GM12878 (cell line): ENCODE measurements around the gene TMEM250. TPM values are rescaled to one million over a fixed set of nuclear protein-coding genes. Genes with fewer than 3 reads are reported as not detected.

Source experiments
- ATAC-seq: fragments of 200-7000 bp; cut with Tn5 transposase; 3 replicates; pipeline ENCODE4 v1.9.1; 2020; ENCODE audit warnings: mild to moderate bottlenecking, moderate library complexity
- BruUV-seq: library from RNA; stranded (reverse); fragments of 400-500 nt; replicated peaks from 2 replicates; lab custom pipeline; 2021; lab: Mats Ljungman, UMichigan
- CTCF ChIA-PET: fragments of 300-600 bp; sonication (Branson Sonifier 250); formaldehyde crosslinking; extraction: SDS; loops from one replicate; lab custom pipeline; 2021; ENCODE audit warnings: inconsistent platforms; lab: Yijun Ruan, JAX
- POLR2A ChIA-PET: fragments of 350-600 bp; formaldehyde crosslinking; extraction: SDS; loops from one replicate; lab custom pipeline; 2021; ENCODE audit warnings: inconsistent platforms; lab: Charles Lee
- RAD21 ChIA-PET: fragments of 300-600 bp; sonication (Branson Sonifier 250); formaldehyde crosslinking; loops from one replicate; lab custom pipeline; 2023; ENCODE audit warnings: antibody characterized with exemption; ENCODE audit not compliant: unreplicated experiment; lab: Charles Lee
- SMC1A ChIA-PET: fragments of 300-600 bp; sonication (Branson Sonifier 250); formaldehyde crosslinking; loops from one replicate; lab custom pipeline; 2023; ENCODE audit not compliant: unreplicated experiment, uncharacterized antibody; lab: Charles Lee
- DNase-seq: peaks from one replicate; pipeline ENCODE4 v3.0.0-alpha.2; 2011; ENCODE audit warnings: low read depth, low spot score
- FAIRE-seq: peaks from 3 replicates; lab custom pipeline; 2011; peaks lifted over from hg19 to GRCh38; lab: Jason Lieb, UNC
- H2AFZ ChIP-seq: 2 replicates; pipeline ENCODE4 v1.6.0; 2011; ENCODE audit warnings: low read depth, low read length, control low read depth; ENCODE audit not compliant: control insufficient read depth
- H3K27ac ChIP-seq: 2 replicates; pipeline ENCODE4 v1.5.1; 2011; ENCODE audit warnings: control low read depth; ENCODE audit not compliant: control insufficient read depth, insufficient read depth
- H3K27me3 ChIP-seq, 2 experiments: replicated peaks in 1 of 2; 2 replicates each; pipeline versions ENCODE4 v1.6.0 to v1.6.1; 2011; ENCODE audit warnings: low read length in 1 of 2; ENCODE audit not compliant: control insufficient read depth in 2 of 2, insufficient read depth in 2 of 2
- H3K36me3 ChIP-seq, 2 experiments: 2 replicates each; pipeline ENCODE4 v1.5.1; 2011; ENCODE audit warnings: low read length in 1 of 2; ENCODE audit not compliant: control insufficient read depth in 2 of 2, insufficient read depth in 2 of 2
- H3K4me1 ChIP-seq: 2 replicates; pipeline ENCODE4 v1.6.1; 2011; ENCODE audit warnings: mild to moderate bottlenecking, low read length, moderate library complexity, mixed read lengths; ENCODE audit not compliant: control insufficient read depth, insufficient read depth
- H3K4me2 ChIP-seq: 2 replicates; pipeline ENCODE4 v1.6.0; 2011; ENCODE audit warnings: control low read depth; ENCODE audit not compliant: control insufficient read depth, insufficient read depth
- H3K4me3 ChIP-seq: fragments of 200-600 bp; sonication (generic); 2 replicates; pipeline ENCODE4 v1.5.1; 2016
- H3K79me2 ChIP-seq: 2 replicates; pipeline ENCODE4 v1.6.0; 2011; ENCODE audit warnings: low read length; ENCODE audit not compliant: control insufficient read depth, insufficient read depth
- H3K9ac ChIP-seq: 2 replicates; pipeline ENCODE4 v1.8.0; 2011; ENCODE audit warnings: low read length, control low read depth, mixed read lengths; ENCODE audit not compliant: control insufficient read depth, insufficient read depth
- H3K9me3 ChIP-seq: replicated peaks from 3 replicates; pipeline ENCODE4 v1.5.1; 2011; ENCODE audit warnings: mild to moderate bottlenecking, low read length; ENCODE audit not compliant: control insufficient read depth, insufficient read depth
- H4K20me1 ChIP-seq: 2 replicates; pipeline ENCODE4 v1.6.0; 2011; ENCODE audit not compliant: control insufficient read depth, insufficient read depth
- EZH2 ChIP-seq: IDR thresholded peaks from 2 replicates; pipeline ENCODE4 v1.6.1; 2012; ENCODE audit warnings: low read depth, mild to moderate bottlenecking, control low read depth, inconsistent platforms, low read length, borderline replicate concordance; ENCODE audit not compliant: control insufficient read depth
- KLF5 ChIP-seq: fragments of 450-650 bp; IDR thresholded peaks from 2 replicates; pipeline ENCODE4 v1.6.1; 2014; ENCODE audit warnings: mild to moderate bottlenecking; ENCODE audit not compliant: partially characterized antibody
- NFYB ChIP-seq: IDR thresholded peaks from 2 replicates; pipeline ENCODE4 v1.6.1; 2011; ENCODE audit warnings: low read depth, mild to moderate bottlenecking, low read length, improper control_type of control experiment, moderate library complexity; ENCODE audit not compliant: insufficient read depth
- NR2C2 ChIP-seq: IDR thresholded peaks from 2 replicates; pipeline ENCODE4 v1.6.1; 2011; ENCODE audit warnings: borderline replicate concordance, low read depth; ENCODE audit not compliant: control insufficient read depth, insufficient read length
- POLR2AphosphoS2 ChIP-seq: IDR thresholded peaks from 2 replicates; pipeline ENCODE4 v1.6.1; 2011; ENCODE audit warnings: low read depth, mild to moderate bottlenecking, low read length, improper control_type of control experiment, moderate library complexity
- RAD51 ChIP-seq: fragments of 450-650 bp; IDR thresholded peaks from 2 replicates; pipeline ENCODE4 v1.6.1; 2016; ENCODE audit warnings: moderate library complexity, mild to moderate bottlenecking, inconsistent platforms
- RFX5 ChIP-seq: IDR thresholded peaks from 2 replicates; pipeline ENCODE4 v1.6.1; 2011; ENCODE audit warnings: low read depth, low read length, improper control_type of control experiment
- SMARCA5 ChIP-seq: fragments of 450-650 bp; IDR thresholded peaks from 2 replicates; pipeline ENCODE4 v1.6.1; 2017; ENCODE audit warnings: mild to moderate bottlenecking
- STAT3 ChIP-seq: IDR thresholded peaks from 2 replicates; pipeline ENCODE4 v1.6.1; 2011; ENCODE audit warnings: low read depth, low read length, improper control_type of control experiment
- ZSCAN29 ChIP-seq: fragments of 450-650 bp; IDR thresholded peaks from 2 replicates; pipeline ENCODE4 v1.6.1; 2017; ENCODE audit warnings: mild to moderate bottlenecking, moderate library complexity
- WGBS: methylation state at CpG from one replicate; pipeline ENCODE4 v1.1.6; 2016; ENCODE audit warnings: low lambda C conversion rate; ENCODE audit not compliant: insufficient replicate concordance, insufficient coverage; ENCODE audit errors: missing lambda C conversion rate; 5-methylcytosine and 5-hydroxymethylcytosine counted together
- in situ Hi-C: fragments of 300-500 bp; cut with MboI; formaldehyde crosslinking; loops from 9 replicates; pipeline ENCODE4 v1.14.3; 2018; ENCODE audit warnings: mixed read lengths
- intact Hi-C: fragments of 100-400 bp; cut with micrococcal nuclease; formaldehyde crosslinking; loops from one replicate; pipeline ENCODE4 v1.14.2; 2022; ENCODE audit not compliant: unreplicated experiment
- polyA plus RNA-seq, 11 experiments: library from polyadenylated mRNA; depleted of rRNA in 4 of 11; unstranded in 6 of 11; stranded (reverse) in 5 of 11; fragments of >200 nt; fragmentation: Nextera tagmentation in 4 of 11; fragmentation: Illumina TruSeq in 1 of 11; extraction: Ambion mirVana in 4 of 11; extraction: Trizol in 1 of 11; gene quantifications; 1 replicate in 1 of 11; 2 replicates in 10 of 11; pipeline versions ENCODE4 v1.2.1 to v1.2.3, GENCODE V29; 2011 to 2016; ENCODE audit warnings: inconsistent platforms in 2 of 11, missing spikeins in 2 of 11, low read depth in 1 of 11
- total RNA-seq, 4 experiments: library from RNA; depleted of rRNA in 3 of 4; stranded (reverse); fragments of >200 nt in 3 of 4; fragmentation: Illumina TruSeq in 1 of 4; extraction: Trizol in 1 of 4; gene quantifications; 2 replicates each; pipeline versions ENCODE4 v1.2.1 to v1.2.3, GENCODE V29; 2013 to 2021

TMEM250 gene
- total and polyA plus RNA-seq, 10 of the 15 experiments (the other 5 are each of a cell fraction or from before 2014, with no cell fraction given): 0.39 to 39.9 (median 8.5) TPM

- Histone ChIP-seq H3K27ac (no peak overlapping the region), H3K9ac (no peak overlapping the region), H3K9me3 (no peaks in the 10 kb centered on the region), H3K4me1 (peaks cover 33% of the 10 kb centered on the region), H3K36me3 (peaks cover 0 to 3% of the 10 kb centered on the region in 2 experiments; a peak in 2 of 4 replicates), H3K79me2 (peaks cover 23% of the 10 kb centered on the region), H3K4me2 (no peak overlapping the region), H2AFZ (no peak overlapping the region), H3K27me3 (no peaks in the 10 kb centered on the region), H3K4me3 (no peak overlapping the region), H4K20me1 (no peaks in the 10 kb centered on the region)
- no TSS peak for BruUV-seq
- CTCF ChIA-PET: interaction anchor here (0.6 to 1.5 kb wide), 2 partner anchors 18 to 58 kb away, joined by 4 to 5 read pairs; no protein-coding TSS in a partner anchor
- DNase-seq (no peak), ATAC-seq (no peak), FAIRE-seq (no peak)
- intact Hi-C loops: no loop called here
- SMC1A ChIA-PET: interaction anchor here (1.6 to 4.0 kb wide), 2 partner anchors 15 to 22 kb away, joined by 4 to 19 read pairs; partner anchors contain the start of gene NACC2
- 83% methylated on average over 16 of the region's 16 CpGs for WGBS
- POLR2A ChIA-PET: interaction anchor here (0.6 to 4.0 kb wide), 2 partner anchors 17 to 616 kb away, joined by 3 to 28 read pairs; partner anchors contain the start of gene NACC2
- in situ Hi-C loops: no loop called here
- TF ChIP-seq KLF5 (no peak), STAT3 (no peak), RFX5 (no peak), SMARCA5 (no peak), ZSCAN29 (no peak), EZH2 (no peak), RAD51 (no peak), POLR2AphosphoS2 (no peak), NFYB (no peak), NR2C2 (no peak)
- RAD21 ChIA-PET: interaction anchor here (1.1 to 6.6 kb wide), 3 partner anchors 16 to 142 kb away, joined by 3 to 52 read pairs (median 28); partner anchors contain the start of gene NACC2
These were observed 6.8 kb downstream of the TMEM250 start for GRCh38 chr9:136111910-136112309.
